ENCODE results near the gene PLLP.

DNA sequence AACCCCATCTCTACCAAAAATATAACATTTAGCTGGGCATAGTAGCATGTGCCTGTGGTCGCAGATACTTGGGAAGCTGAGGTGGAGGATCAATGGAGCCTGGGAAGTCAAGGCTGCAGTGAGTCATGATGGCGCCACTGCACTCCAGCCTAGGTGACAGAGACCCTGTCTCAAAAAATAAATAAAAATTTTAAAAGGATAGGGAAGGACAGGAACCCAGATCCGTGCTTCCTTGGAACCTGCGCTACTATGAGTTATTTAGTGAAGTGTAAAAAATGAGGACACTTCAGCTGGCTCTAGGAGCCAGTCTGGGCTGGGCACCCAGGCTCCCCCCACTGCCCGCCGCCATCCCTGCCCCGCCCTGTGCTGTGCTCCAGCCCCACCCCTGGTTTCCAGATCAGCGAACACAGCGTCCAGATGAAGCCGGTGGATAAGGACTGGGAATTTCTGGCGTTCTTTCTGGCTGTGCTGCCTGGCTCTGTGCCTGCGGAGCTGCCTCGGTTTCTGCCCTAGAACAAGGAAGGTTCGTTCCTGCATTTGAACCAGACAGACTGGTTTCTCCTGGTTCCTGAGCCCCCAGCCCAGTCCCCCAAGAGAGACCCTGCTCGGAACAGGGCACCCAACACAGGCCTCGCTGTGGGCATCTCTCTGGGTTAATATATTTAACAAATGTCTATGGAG is 18.5 kb downstream of the PLLP start:
- TF ChIP-seq, protein P1, sequence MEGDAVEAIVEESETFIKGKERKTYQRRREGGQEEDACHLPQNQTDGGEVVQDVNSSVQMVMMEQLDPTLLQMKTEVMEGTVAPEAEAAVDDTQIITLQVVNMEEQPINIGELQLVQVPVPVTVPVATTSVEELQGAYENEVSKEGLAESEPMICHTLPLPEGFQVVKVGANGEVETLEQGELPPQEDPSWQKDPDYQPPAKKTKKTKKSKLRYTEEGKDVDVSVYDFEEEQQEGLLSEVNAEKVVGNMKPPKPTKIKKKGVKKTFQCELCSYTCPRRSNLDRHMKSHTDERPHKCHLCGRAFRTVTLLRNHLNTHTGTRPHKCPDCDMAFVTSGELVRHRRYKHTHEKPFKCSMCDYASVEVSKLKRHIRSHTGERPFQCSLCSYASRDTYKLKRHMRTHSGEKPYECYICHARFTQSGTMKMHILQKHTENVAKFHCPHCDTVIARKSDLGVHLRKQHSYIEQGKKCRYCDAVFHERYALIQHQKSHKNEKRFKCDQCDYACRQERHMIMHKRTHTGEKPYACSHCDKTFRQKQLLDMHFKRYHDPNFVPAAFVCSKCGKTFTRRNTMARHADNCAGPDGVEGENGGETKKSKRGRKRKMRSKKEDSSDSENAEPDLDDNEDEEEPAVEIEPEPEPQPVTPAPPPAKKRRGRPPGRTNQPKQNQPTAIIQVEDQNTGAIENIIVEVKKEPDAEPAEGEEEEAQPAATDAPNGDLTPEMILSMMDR (conservative IDR thresholded peaks at IDR 0.05), result no peak
- no peak for TF ChIP-seq ZFX (IDR thresholded peaks at IDR 0.05)

Data from C4-2B (cell line).